H1 (cell line): Measurements from ENCODE around the gene CTLA4.

ENCODE experiments used
- ATF2 ChIP-seq: IDR thresholded peaks from 2 replicates; pipeline ENCODE4 v1.6.1; 2012; ENCODE audit warnings: low read length, inconsistent platforms
- ATF3 ChIP-seq: IDR thresholded peaks from 2 replicates; pipeline ENCODE4 v1.6.1; 2011; ENCODE audit warnings: low read depth, mild to moderate bottlenecking, low read length; ENCODE audit not compliant: insufficient read depth
- CTCF ChIP-seq, 3 experiments: IDR thresholded peaks; 1 replicate in 2 of 3; 2 replicates in 1 of 3; pipeline versions ENCODE4 v1.5.1 to v1.6.1; 2011; ENCODE audit warnings: low read length in 3 of 3, mild to moderate bottlenecking in 3 of 3, inconsistent platforms in 2 of 3, low read depth in 1 of 3, moderate library complexity in 1 of 3; ENCODE audit not compliant: insufficient read depth in 1 of 3; ENCODE audit errors: control extremely low read depth in 1 of 3
- POLR2A ChIP-seq, 2 experiments: IDR thresholded peaks; 1 replicate in 1 of 2; 2 replicates in 1 of 2; pipeline ENCODE4 v1.6.1; 2011; ENCODE audit warnings: low read depth in 2 of 2, low read length in 2 of 2, mild to moderate bottlenecking in 2 of 2; ENCODE audit errors: control extremely low read depth in 1 of 2
- POLR2AphosphoS5 ChIP-seq: IDR thresholded peaks from 2 replicates; pipeline ENCODE4 v1.6.1; 2011; ENCODE audit warnings: low read depth, low read length
- RAD21 ChIP-seq, 2 experiments: IDR thresholded peaks in 1 of 2; conservative IDR thresholded peaks in 1 of 2; 2 replicates each; pipeline ENCODE4 v1.6.1; 2011; ENCODE audit warnings: low read depth in 2 of 2, low read length in 2 of 2, improper control_type of control experiment in 1 of 2, inconsistent platforms in 1 of 2, mild to moderate bottlenecking in 1 of 2, moderate library complexity in 1 of 2
- SIN3A ChIP-seq, 2 experiments: IDR thresholded peaks in 1 of 2; conservative IDR thresholded peaks in 1 of 2; 2 replicates each; pipeline ENCODE4 v1.6.1; 2011 to 2012; ENCODE audit warnings: low read length in 2 of 2, improper control_type of control experiment in 1 of 2, low read depth in 1 of 2, mild to moderate bottlenecking in 1 of 2
- TAF1 ChIP-seq: IDR thresholded peaks from 2 replicates; pipeline ENCODE4 v1.6.1; 2011; ENCODE audit warnings: mild to moderate bottlenecking, low read depth, low read length

- TF ChIP-seq ATF2 = no peak
- TF ChIP-seq POLR2A (IDR thresholded peaks at IDR 0.05; ENCODE audit: control extremely low read depth in 1 of 2, low read depth in 2 of 2, low read length in 2 of 2) = no peak
- TF ChIP-seq TAF1 = no peak
- TF ChIP-seq POLR2AphosphoS5 = no peak
- TF ChIP-seq ATF3 = no peak
- TF ChIP-seq SIN3A (conservative IDR thresholded peaks at IDR 0.05 in 1 of 2, IDR thresholded peaks at IDR 0.05 in 1 of 2; ENCODE audit: low read depth in 1 of 2, low read length in 2 of 2) = no peak
- TF ChIP-seq CTCF (IDR thresholded peaks at IDR 0.05; ENCODE audit: control extremely low read depth in 1 of 3, insufficient read depth in 1 of 3, low read depth in 1 of 3, low read length in 3 of 3) = no peak
- TF ChIP-seq RAD21 (IDR thresholded peaks at IDR 0.05 in 1 of 2, conservative IDR thresholded peaks at IDR 0.05 in 1 of 2; ENCODE audit: low read depth in 2 of 2, low read length in 2 of 2) = no peak
Measured at GRCh38 chr2:203857656-203858055, 9.9 kb upstream of the CTLA4 start.
